ENCODE measurements around the gene ZNF684.

DNA sequence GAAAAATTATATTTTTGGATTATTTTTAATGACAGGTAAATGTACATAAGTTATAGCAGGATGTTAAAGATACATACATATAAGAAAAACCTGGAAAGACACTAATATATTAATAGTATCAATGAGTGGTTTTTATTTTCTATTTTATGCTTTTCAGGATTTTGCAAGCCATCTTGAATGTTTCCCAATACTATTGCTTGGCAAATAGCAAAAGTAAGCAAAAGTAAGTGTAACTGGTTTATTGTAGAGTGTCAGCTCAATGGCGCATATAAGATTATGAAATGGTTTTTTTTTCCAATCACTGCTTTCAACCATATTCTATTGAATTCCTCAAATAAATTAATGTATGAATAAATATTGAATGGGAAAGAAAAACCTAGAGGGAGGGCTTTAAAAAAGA lies 36.4 kb downstream of the ZNF684 start:
- no peak for TF ChIP-seq GABPA (IDR thresholded peaks at IDR 0.05; ENCODE audit: low read depth)
- TF ChIP-seq, protein P1, sequence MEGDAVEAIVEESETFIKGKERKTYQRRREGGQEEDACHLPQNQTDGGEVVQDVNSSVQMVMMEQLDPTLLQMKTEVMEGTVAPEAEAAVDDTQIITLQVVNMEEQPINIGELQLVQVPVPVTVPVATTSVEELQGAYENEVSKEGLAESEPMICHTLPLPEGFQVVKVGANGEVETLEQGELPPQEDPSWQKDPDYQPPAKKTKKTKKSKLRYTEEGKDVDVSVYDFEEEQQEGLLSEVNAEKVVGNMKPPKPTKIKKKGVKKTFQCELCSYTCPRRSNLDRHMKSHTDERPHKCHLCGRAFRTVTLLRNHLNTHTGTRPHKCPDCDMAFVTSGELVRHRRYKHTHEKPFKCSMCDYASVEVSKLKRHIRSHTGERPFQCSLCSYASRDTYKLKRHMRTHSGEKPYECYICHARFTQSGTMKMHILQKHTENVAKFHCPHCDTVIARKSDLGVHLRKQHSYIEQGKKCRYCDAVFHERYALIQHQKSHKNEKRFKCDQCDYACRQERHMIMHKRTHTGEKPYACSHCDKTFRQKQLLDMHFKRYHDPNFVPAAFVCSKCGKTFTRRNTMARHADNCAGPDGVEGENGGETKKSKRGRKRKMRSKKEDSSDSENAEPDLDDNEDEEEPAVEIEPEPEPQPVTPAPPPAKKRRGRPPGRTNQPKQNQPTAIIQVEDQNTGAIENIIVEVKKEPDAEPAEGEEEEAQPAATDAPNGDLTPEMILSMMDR (IDR thresholded peaks at IDR 0.05; ENCODE audit: insufficient read depth, low read length), result no peak
- no peak for TF ChIP-seq SPI1 (IDR thresholded peaks at IDR 0.05; ENCODE audit: borderline replicate concordance, low read depth)

Measured in HL-60 (cell line).